Suprapubic skin (tissue), 4 donors: ENCODE measurements around the gene UNC119. TPM values are rescaled to one million over a fixed set of nuclear protein-coding genes. Genes with fewer than 3 reads are reported as not detected.

Experiments used
- DNase-seq, 2 donors: peaks; one replicate each; pipeline ENCODE4 v3.0.0-alpha.2; 2019; ENCODE audit warnings: low spot score in 2 of 2
- H3K27ac ChIP-seq: fragments of 200-600 bp; sonication (generic); one replicate; pipeline ENCODE4 v1.5.1; 2019
- H3K27me3 ChIP-seq: fragments of 200-600 bp; sonication (generic); one replicate; pipeline ENCODE4 v1.5.1; 2019
- H3K36me3 ChIP-seq: fragments of 200-600 bp; sonication (generic); one replicate; pipeline ENCODE4 v1.5.1; 2019
- H3K4me1 ChIP-seq: fragments of 200-600 bp; sonication (generic); one replicate; pipeline ENCODE4 v1.5.1; 2019
- H3K4me3 ChIP-seq: fragments of 200-600 bp; sonication (generic); one replicate; pipeline ENCODE4 v1.5.1; 2019; ENCODE audit warnings: mild to moderate bottlenecking
- H3K9me3 ChIP-seq: fragments of 200-600 bp; sonication (generic); one replicate; pipeline ENCODE4 v1.5.1; 2019
- CTCF ChIP-seq, 2 donors: fragments of 200-600 bp in 1 of 2; fragments of 450-650 bp in 1 of 2; sonication (generic) in 1 of 2; IDR thresholded peaks; one replicate each; pipeline ENCODE4 v1.5.1; 2016 to 2019; ENCODE audit warnings: antibody characterized with exemption in 2 of 2, mild to moderate bottlenecking in 1 of 2, moderate library complexity in 1 of 2
- EP300 ChIP-seq: sonication (generic); formaldehyde crosslinking; IDR thresholded peaks from one replicate; pipeline ENCODE4 v1.6.1; 2017; ENCODE audit warnings: antibody characterized with exemption
- POLR2A ChIP-seq, 2 donors: fragments of 450-650 bp; IDR thresholded peaks; one replicate each; pipeline ENCODE4 v1.6.1; 2017; ENCODE audit warnings: antibody characterized with exemption in 2 of 2, mild to moderate bottlenecking in 2 of 2, moderate library complexity in 2 of 2
- POLR2AphosphoS5 ChIP-seq, 3 donors: sonication (generic); formaldehyde crosslinking; IDR thresholded peaks; one replicate each; pipeline ENCODE4 v1.6.1; 2017; ENCODE audit warnings: antibody characterized with exemption in 3 of 3
- WGBS: methylation state at CpG from one replicate; pipeline ENCODE4 v1.1.5; 2018; 5-methylcytosine and 5-hydroxymethylcytosine counted together
- total RNA-seq, 4 donors: library from RNA; depleted of rRNA; stranded (reverse); fragments of >200 nt; gene quantifications; one replicate each; pipeline ENCODE4 v1.1.0, GENCODE V29; 2016

The UNC119 gene
- total RNA-seq, 4 donors from 2014 or later, result 29.0 to 36.2 (median 32.6) TPM

GRCh38 chr17:28509789-28510188 lies 42.6 kb downstream of the UNC119 start:
- Histone ChIP-seq H3K4me3 (no peak overlapping the region), H3K36me3 (no peaks in the 10 kb centered on the region), H3K9me3 (no peaks in the 10 kb centered on the region), H3K4me1 (peaks cover 51% of the 10 kb centered on the region), H3K27me3 (peaks cover 19% of the 10 kb centered on the region), H3K27ac (no peak overlapping the region)
- no peak for DNase-seq
- TF ChIP-seq POLR2A (IDR thresholded peaks at IDR 0.05) (no peak), EP300 (no peak), POLR2AphosphoS5 (IDR thresholded peaks at IDR 0.05) (no peak)
- 66% methylated on average over 7 of the region's 7 CpGs for WGBS

GRCh38 chr17:28508211-28508724 lies 44.2 kb downstream of the UNC119 start:
- Histone ChIP-seq H3K27me3 (peaks cover 15% of the 10 kb centered on the region), H3K36me3 (no peaks in the 10 kb centered on the region), H3K9me3 (no peaks in the 10 kb centered on the region), H3K4me1 (peaks cover 36% of the 10 kb centered on the region), H3K4me3 (peak overlapping the region; percentile 39), H3K27ac (peak overlapping the region; percentile 79)
- TF ChIP-seq EP300 (no peak), POLR2A (IDR thresholded peaks at IDR 0.05) (no peak), CTCF (IDR thresholded peaks at IDR 0.05) (no peak), POLR2AphosphoS5 (IDR thresholded peaks at IDR 0.05) (no peak)
- DNase-seq, result no peak
- WGBS, result 52% methylated on average over 10 of the region's 11 CpGs

GRCh38 chr17:28507567-28508203 lies 44.7 kb downstream of the UNC119 start:
- no peak for TF ChIP-seq EP300
- no peak for TF ChIP-seq POLR2AphosphoS5 (IDR thresholded peaks at IDR 0.05)
- TF ChIP-seq POLR2A (IDR thresholded peaks at IDR 0.05), result no peak
- no peak for TF ChIP-seq CTCF (IDR thresholded peaks at IDR 0.05)
- Histone ChIP-seq H3K4me3 (peak overlapping the region; percentile 39), H3K9me3 (no peaks in the 10 kb centered on the region), H3K4me1 (peaks cover 36% of the 10 kb centered on the region), H3K36me3 (no peaks in the 10 kb centered on the region), H3K27ac (peak overlapping the region; percentile 79), H3K27me3 (peaks cover 15% of the 10 kb centered on the region)
- no peak for DNase-seq
- WGBS, result 34% methylated on average over 8 of the region's 24 CpGs

- H3K4me3 ChIP-seq, result peak overlapping the region; percentile 39
- peaks cover 41% of the 10 kb centered on the region for H3K4me1 ChIP-seq
- DNase-seq, result no peak
- H3K9me3 ChIP-seq, result no peaks in the 10 kb centered on the region
- no peak for TF ChIP-seq EP300
- no peak for TF ChIP-seq POLR2AphosphoS5 (IDR thresholded peaks at IDR 0.05)
- no peak for TF ChIP-seq POLR2A (IDR thresholded peaks at IDR 0.05)
- TF ChIP-seq CTCF (IDR thresholded peaks at IDR 0.05), result no peak
- peak overlapping the region; percentile 79 for H3K27ac ChIP-seq
- H3K27me3 ChIP-seq, result peaks cover 15% of the 10 kb centered on the region
- H3K36me3 ChIP-seq, result no peaks in the 10 kb centered on the region
- 73% methylated on average over 8 of the region's 14 CpGs for WGBS
Measured at GRCh38 chr17:28506763-28507487, 45.5 kb downstream of the UNC119 start.

GRCh38 chr17:28505986-28506665 lies 46.3 kb downstream of the UNC119 start, which contains the start of gene FOXN1:
TSS of gene FOXN1 (plus strand) at chr17:28506348. CDS start at chr17:28523970, 17,622 bp downstream.
- peak within 1 kb of the TSS; percentile 39 for H3K4me3 ChIP-seq
- no peaks in the 10 kb centered on the region for H3K9me3 ChIP-seq
- H3K27me3 ChIP-seq, result peaks cover 15% of the 10 kb centered on the region
- H3K4me1 ChIP-seq, result peaks cover 48% of the 10 kb centered on the region
- WGBS, result 61% methylated on average over 8 of the region's 28 CpGs
- no peak for DNase-seq
- no peaks in the 10 kb centered on the region for H3K36me3 ChIP-seq
- peak within 1 kb of the TSS; percentile 79 for H3K27ac ChIP-seq
- TF ChIP-seq CTCF (IDR thresholded peaks at IDR 0.05), result no peak
- no peak for TF ChIP-seq POLR2A (IDR thresholded peaks at IDR 0.05)
- no peak for TF ChIP-seq POLR2AphosphoS5 (IDR thresholded peaks at IDR 0.05)
- TF ChIP-seq EP300, result no peak
